Hypothalamus (tissue), 51 donors: ENCODE results near the gene P3H2.

Source experiments
- DNase-seq, 51 donors: peaks; one replicate each; lab custom pipeline; 2025; lab: John Stamatoyannopoulos, UW

The P3H2 gene

DNA sequence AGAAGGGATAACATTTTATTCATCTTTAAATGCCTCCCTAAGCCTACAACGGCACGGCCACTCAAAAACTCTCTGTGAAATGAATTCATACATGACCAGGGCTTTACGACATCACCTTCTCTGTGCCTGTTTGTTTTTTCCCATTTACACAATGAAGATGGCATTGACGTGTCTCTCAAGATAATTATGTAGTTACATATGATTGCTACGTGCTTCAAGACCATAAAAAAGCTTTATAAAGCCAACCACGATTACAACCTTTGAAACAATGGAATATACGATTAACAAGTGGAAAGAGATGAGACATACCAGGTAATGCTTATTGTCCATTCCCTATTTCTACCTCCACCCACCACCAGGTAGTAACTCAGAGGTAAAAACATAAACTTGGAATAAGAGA is 168.4 kb downstream of the P3H2 start:
- DNase-seq: no peak

DNA sequence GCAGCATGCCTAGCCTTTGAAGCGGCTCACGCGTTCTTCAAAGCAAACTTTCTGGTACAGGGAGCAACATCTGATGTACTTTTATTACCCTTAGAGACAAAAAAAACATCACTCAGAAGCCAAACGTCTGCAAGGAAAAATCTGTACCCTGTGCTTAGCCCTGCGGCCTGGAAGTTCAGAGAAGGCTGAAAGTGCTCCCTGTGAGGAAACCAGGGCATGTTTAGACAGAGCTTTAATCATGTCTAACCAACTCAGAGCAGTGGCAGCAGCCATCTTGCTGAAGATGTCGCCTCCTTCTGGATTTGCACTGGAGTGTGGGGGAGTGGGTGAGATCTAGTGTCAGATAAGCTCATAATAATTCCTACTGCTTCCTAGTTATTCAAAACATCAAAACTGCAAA is 170.4 kb downstream of the P3H2 start:
- no peak for DNase-seq

DNA sequence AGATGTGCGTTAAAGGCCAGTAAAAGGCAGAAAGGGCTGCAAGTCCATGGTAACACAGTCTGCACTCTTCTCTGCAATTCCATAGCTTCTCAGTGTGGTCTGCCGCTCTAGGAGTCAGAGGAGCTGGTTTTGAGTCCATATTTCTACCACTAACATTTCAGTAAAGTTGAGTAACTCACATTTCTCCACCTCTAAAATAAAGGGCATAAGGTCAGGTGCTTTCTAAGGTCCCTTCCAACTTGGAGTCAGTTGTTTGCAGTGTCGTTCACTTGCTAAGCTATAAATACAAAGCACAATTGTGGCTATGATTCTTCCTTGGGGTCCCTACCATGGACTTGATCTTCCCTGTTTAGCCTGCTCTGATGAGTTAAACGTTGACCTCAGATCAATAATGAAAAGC is 171.1 kb downstream of the P3H2 start:
- no peak for DNase-seq

DNA sequence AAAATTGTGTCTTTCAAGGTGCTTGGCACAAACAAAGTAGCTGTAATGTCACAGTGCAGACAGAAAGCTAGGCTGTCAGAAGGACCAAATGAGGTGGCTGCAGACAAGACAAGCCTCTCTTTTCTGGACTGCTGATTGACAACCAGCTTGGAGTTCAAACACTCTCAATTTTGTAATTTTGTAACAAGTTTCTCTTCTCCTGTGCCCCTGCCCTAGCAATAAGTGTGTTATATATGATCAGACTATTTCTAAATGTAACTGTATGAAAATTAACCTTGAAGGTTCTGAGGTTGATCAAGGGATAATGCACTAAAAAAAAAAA is 172.0 kb downstream of the P3H2 start:
- no peak for DNase-seq

DNA sequence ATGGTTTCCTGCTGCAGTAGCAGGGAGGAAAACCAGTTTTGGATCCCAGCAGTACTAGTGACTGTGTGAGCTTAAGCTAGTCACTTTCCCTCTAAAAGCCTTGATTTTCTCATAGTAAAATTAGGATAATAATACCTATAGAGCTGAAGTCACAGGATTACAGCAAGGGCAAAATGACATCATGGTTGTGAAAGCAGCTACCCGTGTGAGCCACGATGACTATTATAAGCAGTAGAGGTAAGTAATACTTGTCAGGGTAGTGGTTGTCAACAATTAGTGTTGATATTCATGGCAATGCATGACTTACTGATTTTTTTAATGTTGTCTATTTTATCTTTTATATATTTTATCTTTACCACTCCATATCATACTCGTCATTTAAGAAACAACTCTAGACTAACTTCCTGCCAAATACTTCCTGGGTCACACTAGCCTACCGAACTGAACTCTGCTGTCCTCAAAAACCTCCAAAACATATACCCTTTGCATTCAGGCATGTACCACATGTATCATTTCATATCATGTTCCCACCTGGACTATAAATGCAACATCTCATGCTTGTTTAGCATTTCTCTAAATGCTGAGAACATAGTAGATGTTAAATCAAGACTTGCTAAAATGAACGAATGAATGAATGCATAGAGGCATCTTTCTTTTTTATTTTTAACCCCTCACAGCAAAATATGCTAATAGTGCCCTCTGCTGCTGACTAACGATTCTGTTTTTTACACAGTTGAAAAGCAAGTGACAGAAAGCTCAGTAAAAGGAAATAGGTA is 172.6 kb downstream of the P3H2 start:
- no peak for DNase-seq

DNA sequence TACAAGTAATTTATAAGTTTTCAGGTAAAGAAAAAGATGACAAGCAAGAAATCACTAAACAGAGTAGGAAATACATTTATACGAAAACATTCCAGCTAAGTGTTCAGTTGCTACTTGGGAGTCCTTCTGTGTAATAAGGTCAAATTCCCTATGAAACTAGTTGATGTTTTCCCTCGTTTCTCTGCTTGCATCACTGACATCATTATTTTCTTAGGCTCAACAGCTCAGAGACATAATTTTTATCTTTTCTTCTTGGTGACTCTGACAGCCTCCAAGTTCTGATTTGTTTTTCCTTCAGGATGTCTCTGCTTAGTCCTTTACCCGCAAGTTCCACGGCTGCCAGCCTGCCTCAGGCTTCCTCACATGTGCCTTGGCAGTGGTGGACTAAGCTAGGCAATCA is 173.6 kb downstream of the P3H2 start:
- no peak for DNase-seq

DNA sequence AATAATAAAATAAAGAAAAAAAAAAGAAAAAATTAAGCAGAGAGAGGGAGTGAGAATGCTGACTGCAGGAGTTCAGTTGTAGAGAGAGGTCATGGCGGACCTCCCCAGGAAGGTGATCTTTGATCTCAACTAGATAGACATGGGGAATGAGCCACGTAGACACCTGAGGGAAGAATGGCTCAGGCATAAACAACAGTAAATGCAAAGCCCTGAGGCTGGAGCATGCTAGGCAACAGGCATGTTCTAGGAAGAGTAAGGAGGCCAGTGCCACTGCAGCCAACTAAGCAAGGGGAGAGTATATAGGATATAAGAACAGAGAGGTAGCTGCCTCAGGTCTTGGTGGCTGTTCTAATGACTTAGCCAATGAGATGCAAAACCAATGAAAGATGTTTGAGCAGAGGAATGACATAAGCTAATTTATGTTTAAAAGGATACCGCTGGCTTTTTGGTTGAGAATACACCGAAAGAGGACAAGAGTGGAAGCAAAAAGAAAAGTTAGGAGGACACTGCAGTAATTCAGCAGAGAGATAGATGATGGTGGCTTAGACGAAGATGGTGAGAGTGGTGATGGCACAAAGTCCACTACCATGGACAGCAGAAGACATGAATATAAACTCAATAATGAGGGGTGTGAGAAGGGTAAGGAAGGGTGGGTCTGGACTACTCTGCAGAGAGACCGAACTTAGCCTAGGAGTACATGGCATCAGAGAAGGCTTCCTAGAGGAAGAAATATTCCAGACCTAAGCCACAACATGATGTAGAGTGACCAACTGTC is 174.6 kb downstream of the P3H2 start:
- DNase-seq: no peak

DNA sequence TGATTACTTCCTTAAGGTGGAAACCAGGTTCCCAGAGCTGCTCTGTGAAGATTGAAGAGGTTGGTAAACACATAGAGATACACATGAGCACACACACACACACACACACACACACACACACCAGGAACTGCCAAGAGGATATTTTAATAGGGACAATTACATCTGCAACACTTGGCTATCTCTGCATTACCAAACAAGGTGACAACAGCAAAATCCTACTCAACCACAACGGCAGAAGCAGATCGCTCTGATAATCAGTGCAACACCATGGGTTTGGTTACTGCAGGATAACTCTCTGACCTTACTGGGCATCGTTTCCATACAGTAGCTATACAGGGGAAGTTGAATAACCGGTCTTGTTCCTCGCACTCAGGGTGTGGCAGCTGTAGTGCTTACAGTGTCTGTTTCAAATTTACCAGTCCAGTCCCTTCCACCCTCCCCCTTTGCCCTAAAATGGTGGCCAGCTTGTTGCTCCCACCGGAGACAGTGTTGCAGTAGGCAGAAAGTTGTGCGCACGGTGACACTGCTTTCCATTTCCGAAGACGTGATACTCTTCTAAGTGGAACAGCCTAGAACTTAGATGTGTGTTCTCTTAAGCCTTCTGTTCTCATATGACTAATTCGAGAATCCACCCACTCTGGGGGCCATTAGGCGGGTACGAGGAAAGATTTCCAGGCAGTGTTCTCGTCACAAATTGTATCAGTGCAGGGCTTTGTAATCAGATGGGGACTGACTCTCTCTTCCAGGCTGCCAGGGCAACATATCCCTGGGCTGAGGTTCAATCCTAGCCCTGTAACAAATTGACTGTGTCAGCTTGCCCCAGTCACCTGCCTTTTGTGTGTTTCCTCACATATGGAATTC is 176.2 kb downstream of the P3H2 start:
- DNase-seq: no peak

DNA sequence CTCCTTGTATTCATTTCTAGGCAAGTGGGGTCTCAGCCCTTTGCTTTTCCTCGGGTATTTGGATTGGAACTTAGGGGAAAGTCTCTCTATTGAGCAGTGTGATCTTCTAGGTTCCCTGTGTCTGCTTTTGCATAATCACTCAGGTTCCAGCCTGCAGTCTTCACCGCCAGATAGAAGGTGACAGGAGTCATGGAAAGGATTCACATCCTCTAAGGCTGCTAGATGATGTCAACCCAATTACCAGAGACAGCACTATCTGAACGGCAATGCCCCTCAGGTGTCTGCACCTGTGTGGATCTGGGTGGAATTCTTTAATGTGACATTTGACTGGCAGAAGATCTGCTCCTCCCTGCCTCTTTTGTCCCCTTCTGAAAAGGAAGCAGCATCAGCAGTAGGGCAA is 177.7 kb downstream of the P3H2 start:
- DNase-seq: no peak

DNA sequence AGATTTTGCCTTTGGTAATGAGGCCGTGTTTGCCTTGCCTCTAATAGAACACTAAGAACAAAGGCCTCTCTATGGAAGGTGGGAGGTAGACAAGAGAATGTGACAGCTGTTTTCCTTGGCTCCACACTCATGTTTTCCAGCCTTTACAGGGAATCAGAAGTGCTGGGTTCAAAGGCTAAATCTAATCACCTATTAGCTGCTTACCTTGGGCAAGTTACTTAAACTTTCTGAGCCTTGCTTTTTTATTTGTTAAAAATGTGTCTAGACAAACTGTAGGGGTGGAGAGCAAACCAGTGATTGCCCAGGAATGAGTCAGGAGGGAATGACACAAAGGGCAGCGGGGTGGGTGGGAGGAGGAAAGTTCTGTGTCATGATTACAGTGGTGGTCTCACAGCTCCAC is 179.0 kb downstream of the P3H2 start:
- DNase-seq: no peak

DNA sequence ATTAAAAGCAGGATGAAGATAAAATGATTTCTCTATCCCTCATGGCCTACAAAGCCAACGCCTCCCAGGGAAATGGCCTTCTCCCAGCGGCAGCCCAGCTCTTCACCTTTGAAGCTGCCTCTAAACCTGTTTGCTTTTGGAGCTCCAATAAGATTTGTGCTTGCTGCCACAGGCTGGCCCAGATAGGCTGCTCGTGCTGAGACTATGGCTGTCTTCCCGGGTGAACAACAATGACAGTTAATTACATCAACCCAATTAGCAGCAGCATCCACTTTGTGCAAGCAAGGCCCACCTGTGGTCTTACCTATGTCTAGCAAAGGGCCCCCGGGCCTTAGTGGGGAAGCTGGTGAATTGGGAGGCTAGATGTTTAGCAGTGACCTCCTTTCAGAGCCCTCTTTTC is 179.6 kb downstream of the P3H2 start:
- DNase-seq: no peak

DNA sequence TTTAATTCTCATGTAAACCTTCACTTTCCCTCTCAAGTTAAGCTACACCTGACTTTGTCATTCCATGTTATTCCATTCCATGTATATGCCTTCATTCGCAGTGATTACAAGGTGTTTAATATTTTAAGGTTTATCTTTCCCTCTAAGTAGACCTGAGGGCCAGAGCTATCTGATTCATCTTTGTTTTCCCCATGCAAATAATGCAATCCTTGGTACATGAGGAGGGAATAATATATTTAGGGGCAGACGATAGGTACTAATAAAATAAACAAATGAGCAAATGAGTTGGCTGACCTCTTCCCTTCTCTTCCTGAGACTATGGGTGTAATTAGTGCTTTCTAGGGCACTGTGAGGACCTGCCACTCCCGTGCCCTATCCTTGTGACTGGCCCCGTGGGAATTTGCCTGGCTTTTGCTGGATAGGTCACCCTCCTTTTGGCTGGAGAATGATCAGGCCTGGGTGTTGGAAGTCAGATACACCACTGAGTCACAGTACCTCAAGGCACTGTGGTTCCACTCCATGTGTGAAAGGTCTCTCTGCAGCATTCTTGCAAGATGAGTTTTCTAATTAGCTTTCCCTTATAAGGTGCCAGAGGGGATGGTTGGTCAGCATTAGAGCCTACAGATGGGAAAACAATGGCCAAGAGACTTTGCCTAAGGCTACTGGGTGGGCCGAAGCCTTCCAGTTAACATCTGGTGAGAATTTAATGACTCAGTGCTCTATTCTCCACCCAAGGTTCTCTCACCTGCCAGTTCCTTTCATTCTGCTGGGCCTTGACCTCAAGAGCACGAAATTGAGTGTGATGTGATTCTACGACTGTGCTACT is 183.2 kb downstream of the P3H2 start:
- no peak for DNase-seq

DNA sequence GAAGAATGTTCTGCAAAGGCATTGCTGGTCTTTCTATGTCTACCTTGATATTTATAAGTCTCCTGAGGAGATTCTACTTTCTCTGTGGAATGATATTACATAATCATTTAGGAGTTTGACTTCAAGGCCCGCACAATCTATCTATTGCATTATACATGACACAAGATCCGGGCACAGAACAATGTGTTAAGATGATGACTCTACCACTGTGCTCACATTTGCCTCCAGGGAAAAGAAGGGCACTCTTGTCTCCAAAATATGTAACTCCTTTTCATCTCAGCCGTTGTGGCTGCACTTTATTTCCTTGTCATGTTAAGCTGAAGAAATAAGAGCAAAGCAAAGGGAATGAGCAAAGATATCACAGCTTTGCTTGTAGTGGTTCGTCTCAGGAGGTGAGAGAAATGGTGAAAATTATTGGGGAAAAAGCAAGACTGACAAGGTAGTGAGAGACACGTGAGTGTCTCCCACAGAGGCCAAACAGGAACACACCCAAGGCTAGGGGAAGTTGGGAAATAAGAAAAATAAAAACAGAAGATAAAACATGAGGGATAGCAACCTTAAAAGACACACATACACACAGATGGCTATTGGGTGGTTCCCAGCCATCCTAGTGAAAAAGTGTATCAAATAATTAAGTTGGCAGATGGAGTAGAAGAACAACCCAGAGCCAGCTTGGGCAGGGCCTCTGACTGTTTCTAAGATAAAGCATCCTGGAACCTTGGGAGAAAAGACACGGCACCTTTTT is 184.3 kb downstream of the P3H2 start:
- no peak for DNase-seq

DNA sequence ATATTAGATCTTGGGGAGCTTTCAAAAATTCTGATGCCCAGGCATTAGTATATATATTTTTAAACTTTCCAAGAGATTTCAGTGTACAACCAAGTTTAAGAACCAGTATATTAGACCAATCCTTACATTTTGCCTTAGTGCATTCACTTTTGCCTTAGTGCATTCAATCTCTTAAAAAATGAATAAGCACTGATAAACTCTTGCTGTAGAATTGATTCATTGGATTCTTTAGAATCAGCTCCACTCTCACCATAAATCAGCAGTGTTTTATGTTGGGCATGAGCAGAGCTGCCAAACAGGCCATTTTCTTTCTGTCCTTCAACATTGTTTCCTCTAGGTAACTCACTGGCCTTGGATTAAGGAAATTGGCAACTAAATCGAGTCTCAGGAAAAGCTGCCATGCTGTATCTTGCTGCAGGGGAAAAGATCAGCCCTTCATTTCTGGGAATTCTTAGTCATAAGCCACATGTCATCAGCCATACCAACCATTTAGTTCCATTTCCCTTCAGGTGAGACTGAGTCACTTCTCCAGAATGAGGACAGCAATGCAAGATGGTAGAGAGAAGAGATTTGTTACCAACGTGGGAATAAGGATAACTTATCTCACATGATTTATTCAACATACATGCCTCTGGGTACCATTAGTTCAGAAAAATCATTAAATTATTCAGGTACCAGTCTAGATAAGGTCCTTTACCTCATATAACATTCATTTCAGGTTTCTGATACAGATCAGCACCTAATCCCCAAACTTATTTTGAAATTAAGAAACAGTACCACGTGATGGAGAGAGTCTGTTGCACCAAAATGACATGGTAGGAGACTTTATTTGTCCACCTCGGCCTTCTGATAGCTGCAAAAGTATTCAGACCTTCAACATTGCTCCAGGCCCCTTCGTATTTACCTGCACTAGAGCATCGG is 192.5 kb downstream of the P3H2 start:
- no peak for DNase-seq

DNA sequence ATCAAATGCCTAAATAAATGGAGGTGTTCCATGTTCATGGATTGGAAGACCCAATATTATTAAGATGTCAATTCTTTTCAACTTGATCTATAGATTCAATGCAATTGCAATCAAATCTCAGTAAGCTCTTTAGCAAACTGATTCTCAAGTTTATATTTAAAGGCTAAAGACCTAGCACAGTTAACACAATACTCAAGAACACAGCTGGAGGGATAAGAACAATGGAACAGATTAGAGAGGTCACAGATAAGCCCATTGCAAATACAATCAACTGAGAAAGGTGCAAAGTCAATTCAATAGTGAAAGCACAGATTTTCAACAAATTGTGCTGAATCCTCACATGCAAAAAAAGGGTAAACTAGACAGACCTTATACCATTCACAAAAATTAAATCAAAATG is 198.9 kb downstream of the P3H2 start:
- DNase-seq: no peak

DNA sequence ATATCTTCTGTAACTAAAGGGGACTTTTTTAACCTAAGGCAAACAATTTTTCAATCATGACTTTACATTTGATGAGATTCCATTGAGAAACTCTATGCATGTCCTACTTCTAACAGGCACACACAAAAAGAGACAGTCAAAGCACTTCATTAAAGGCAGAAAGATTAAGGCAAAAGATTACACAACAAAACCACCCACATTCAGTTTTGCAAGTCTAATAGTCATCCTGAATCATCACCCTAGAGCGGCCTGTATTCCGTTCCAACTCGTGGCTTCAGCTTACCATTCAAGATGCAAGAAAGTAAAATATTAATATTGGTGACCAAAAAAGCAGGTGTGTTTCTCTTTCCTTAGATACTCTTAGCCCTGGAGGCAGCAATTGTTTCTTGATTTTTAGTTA is 205.9 kb downstream of the P3H2 start:
- DNase-seq: peak in 1 of 51 donors; percentile 8

DNA sequence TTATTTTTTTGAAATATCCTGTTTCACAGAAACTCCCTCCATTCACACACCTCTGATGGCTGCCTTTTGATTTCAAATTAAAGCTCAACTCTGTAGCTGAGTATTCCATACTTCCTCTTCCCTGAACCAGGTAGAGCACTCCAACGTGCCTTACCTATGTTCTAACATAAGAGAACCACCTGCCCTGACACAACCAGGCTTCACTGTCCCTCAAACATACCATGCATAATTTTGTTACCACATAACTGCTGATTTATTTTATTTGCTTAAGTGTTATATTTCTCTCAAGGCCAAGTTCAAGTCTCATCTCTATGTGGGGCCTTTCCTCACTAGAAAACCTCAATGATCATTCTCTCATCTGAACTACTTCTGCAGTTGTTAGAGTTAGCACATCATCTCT is 209.7 kb downstream of the P3H2 start:
- no peak for DNase-seq

DNA sequence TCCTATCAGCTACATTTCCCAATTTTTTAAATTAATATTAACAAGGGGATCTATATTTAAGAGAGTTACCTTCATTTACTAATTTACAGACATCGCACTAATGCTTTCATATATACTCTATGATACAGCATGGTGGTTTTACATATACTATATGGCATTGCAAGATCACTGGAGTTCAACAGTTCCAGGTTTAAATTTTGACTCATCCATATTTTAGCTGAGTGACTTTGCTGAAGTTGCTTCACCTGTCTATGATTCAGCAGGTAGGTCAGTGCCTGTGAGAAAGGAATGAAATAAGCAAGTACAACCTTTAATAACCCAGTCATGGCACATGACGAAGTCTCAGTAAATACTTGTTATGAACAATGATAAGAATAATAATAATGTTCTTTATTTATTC is 211.1 kb downstream of the P3H2 start:
- DNase-seq: no peak

DNA sequence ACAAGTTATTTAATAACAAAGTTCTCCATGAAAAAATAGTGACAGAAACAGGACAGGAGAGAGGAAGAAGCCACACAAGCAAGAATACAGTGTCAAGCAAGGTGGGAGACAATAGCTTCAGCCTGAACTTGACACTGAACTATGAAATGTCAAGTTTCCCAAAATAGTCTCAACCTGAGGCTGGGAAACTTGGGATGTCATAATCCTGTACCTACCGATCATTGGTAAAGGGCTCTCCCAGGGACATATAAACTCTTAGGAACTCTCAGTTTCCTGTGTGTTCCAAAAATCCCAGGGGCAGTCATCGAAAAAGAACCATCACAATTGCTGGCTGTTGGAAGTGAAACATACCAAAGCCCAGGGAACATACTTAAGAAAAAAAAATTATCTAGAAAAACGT is 211.6 kb downstream of the P3H2 start:
- no peak for DNase-seq
